A549 (cell line): Measurements from ENCODE around the gene JAGN1.

ENCODE experiments used
- POLR2A ChIP-seq: IDR thresholded peaks from 2 replicates; pipeline ENCODE4 v1.6.1; 2012; ENCODE audit warnings: mild to moderate bottlenecking, low read length
- TF ChIP-seq, protein P1 (sequence below): fragments of >200 bp; sonication (Bioruptor Twin); formaldehyde crosslinking; IDR thresholded peaks from 3 replicates; pipeline ENCODE4 v1.5.1; 2016

- no peak for TF ChIP-seq POLR2A
- TF ChIP-seq, protein P1, sequence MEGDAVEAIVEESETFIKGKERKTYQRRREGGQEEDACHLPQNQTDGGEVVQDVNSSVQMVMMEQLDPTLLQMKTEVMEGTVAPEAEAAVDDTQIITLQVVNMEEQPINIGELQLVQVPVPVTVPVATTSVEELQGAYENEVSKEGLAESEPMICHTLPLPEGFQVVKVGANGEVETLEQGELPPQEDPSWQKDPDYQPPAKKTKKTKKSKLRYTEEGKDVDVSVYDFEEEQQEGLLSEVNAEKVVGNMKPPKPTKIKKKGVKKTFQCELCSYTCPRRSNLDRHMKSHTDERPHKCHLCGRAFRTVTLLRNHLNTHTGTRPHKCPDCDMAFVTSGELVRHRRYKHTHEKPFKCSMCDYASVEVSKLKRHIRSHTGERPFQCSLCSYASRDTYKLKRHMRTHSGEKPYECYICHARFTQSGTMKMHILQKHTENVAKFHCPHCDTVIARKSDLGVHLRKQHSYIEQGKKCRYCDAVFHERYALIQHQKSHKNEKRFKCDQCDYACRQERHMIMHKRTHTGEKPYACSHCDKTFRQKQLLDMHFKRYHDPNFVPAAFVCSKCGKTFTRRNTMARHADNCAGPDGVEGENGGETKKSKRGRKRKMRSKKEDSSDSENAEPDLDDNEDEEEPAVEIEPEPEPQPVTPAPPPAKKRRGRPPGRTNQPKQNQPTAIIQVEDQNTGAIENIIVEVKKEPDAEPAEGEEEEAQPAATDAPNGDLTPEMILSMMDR, result no peak
Measured at GRCh38 chr3:9897408-9898372, 7.3 kb downstream of the JAGN1 start.
